Occipital lobe (tissue), 2 donors: Measurements from ENCODE around the gene BCAS2. TPM values are rescaled to one million over a fixed set of nuclear protein-coding genes. Genes with fewer than 3 reads are reported as not detected.

Source experiments
- DNase-seq: peaks from one replicate; lab custom pipeline; 2025; lab: John Stamatoyannopoulos, UW
- total RNA-seq: library from RNA; depleted of rRNA; stranded (reverse); fragments of >200 nt; gene quantifications from one replicate; pipeline ENCODE4 v1.2.3, GENCODE V29; 2014

Gene BCAS2
- total RNA-seq, 1 donor from 2014 or later: 48.4 TPM

GRCh38 chr1:114559356-114559755, 22.1 kb downstream of the BCAS2 start:
- DNase-seq: no peak

DNA sequence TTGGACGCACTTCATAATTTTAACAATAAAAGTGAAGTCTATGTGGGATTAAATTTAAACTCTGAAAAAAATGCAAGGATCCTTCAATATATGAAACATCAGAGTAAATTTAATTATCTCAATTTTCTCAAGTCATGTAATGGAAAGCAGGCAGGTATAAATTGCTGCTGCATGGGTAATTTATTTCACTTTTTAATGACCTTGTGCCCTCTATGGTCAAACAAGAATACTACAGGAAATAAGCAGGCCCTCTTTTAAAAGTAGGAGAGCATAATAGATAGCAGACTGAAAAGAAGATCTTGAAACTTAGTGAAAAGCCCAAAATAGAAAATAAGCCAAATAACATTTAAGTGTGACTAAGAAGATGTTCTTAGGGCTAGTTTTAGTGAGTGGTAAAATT, 22.9 kb downstream of the BCAS2 start:
- DNase-seq: no peak

GRCh38 chr1:114554577-114554976, 26.8 kb downstream of the BCAS2 start:
- DNase-seq: no peak

GRCh38 chr1:114552106-114552639, 29.2 kb downstream of the BCAS2 start:
- no peak for DNase-seq

GRCh38 chr1:114551400-114551799, 30.0 kb downstream of the BCAS2 start:
- DNase-seq: no peak

GRCh38 chr1:114550336-114550735, 31.1 kb downstream of the BCAS2 start:
- DNase-seq: no peak

- DNase-seq: no peak
Measured at GRCh38 chr1:114549137-114549536, 32.3 kb downstream of the BCAS2 start.

DNA sequence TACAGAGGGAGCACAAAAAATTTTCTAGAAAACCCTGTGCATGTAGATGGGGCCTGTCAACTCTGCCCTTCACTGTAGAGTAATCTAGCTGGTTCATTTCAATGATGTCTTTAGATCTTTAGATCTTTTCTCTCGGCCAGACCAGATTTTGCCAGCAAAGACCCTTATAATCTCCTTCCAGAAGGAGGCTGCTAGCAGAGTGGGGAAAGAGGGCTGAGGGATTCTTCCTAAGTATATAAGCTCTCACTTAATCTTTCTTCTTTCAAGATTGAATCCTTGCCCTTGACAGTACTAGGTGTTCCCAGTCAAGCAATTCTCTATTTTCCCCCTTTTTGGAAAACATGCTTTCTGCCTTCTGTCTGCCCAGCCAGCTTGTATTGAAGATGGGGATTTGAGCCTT, 34.3 kb downstream of the BCAS2 start:
- DNase-seq: no peak

- DNase-seq: no peak
Measured at GRCh38 chr1:114545796-114546195, 35.6 kb downstream of the BCAS2 start.

- DNase-seq: no peak
Measured at GRCh38 chr1:114545315-114545714, 36.1 kb downstream of the BCAS2 start.

DNA sequence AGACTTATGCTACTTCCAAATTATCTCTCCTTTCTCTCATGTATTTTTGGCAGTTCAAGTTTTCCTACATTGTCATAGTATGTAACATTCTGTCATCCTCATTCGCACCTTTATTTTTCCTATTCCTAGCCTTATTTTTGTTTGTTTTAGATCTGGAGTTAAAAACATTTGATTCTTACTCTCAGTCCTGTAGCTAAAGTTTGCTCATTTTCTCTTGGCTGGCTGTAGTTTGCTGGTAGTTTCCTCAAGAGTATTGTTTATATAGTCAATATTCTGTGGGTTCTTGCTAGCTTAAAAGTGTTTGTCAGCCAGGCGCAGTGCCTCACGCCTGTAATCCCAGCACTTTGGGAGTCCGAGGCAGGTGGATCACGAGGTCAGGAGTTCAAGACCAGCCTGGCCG, 40.6 kb downstream of the BCAS2 start:
- no peak for DNase-seq

DNA sequence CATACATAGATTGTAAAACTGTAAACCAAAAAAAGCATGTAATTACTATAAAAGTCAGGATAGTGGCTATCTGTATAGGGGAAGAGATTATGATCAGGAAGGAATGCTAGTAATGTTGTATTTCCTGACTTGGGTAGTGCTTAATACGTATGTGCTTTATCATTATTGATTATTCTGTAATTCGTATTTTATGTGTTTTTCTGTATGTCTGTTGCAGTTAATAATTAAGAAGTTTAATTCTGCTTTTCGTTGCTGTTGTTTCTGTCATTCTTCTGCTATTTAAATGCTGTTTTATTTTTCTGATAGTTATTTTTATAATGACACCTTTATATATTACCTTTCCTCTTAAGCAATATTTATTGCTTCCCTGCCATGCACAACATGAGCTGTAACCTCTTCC, 41.1 kb downstream of the BCAS2 start:
- DNase-seq: no peak

- no peak for DNase-seq
Measured at GRCh38 chr1:114536043-114536442, 45.4 kb downstream of the BCAS2 start.

GRCh38 chr1:114535401-114535800, 46.0 kb downstream of the BCAS2 start:
- no peak for DNase-seq

- no peak for DNase-seq
Measured at GRCh38 chr1:114531094-114531493, 50.3 kb downstream of the BCAS2 start.

DNA sequence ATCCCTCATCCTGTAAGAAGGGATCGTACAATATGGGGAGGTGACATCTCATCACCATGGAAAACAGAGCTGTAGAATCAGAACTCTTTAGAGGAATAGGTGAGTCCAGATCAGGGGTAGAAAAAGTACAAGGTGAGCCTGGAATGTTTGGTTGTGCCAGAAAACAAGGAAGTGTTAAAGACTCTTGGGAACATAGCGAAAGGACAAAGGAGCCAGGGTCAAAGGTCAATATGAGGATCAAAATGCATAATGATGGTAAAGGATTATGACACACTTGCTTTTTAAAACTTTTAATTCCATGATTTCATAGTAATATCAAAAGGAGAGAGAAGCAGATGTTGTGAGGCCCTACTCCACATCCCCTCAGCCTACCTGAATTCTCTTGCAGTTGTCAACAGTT, 51.2 kb downstream of the BCAS2 start:
- DNase-seq: no peak

- no peak for DNase-seq
Measured at GRCh38 chr1:114524944-114525343, 56.5 kb downstream of the BCAS2 start.

DNA sequence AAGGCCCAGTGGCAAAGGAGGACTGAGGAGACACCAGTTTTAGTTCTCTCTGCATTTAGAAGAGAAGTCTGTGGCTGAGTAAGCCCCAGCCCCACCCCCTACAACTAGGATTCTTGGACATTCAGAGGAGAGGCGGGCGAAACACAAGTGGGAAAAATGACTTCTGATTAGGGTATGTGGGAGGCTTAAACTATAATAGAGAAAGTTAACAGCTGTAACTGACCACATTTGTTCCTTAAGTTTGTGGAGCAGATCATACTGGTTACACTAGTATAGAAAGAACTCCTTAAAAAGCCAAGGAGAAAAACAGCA, 59.2 kb downstream of the BCAS2 start:
- no peak for DNase-seq

DNA sequence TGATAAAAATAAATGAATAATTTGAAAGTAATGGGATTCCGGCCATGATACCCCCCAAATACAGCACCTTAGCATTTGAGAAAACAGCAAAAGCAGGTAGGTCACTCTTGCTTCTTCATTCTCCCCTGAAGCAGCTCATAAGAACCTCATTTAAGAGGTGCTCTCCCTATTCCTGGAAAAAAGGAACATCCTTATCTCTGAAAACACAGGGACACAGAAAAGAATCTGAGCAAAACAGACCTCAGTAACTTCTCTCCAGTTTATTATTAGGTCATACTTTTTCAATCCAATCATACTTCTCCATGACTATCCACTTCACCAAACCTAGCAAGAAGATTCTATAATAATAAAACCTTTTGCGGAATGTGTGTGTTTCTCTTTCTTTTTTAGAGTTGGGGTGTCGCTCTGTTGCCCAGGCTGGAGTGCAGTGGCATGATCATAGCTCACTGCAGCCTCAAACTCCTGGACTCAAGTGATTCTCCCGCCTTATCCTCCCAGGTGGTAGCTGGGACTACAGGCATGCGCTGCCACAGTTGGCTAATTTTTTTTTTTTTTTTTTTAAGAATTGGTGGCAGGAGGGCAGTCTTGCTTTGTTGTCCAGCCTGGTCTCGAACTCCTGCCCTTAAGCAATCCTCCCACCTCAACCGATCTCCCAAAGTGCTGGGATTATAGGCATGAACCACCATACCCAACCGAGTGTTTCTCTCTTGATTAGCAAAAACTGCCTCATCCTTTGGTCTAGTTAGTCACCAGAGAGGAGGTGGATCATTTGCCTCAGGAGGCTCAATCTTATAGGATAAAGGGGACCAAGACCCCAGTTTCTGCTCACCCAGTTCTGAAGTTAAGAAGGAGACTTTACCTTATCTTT, 59.8 kb downstream of the BCAS2 start:
- no peak for DNase-seq
